ENCODE measurements around the gene SLC25A22. TPM values are rescaled to one million over a fixed set of nuclear protein-coding genes. Genes with fewer than 3 reads are reported as not detected.

Gene SLC25A22
- total RNA-seq, 1 experiment from 2014 or later, result 32.7 TPM

GRCh38 chr11:808427-809286 lies 10.6 kb upstream of the SLC25A22 start:
- peaks cover 28% of the 10 kb centered on the region for H3K4me1 ChIP-seq (ENCODE audit: insufficient read depth, low read length)
- peak overlapping the region; percentile 93 for H3K4me3 ChIP-seq (ENCODE audit: low read length)
- H3K9ac ChIP-seq (ENCODE audit: low read length), result peak overlapping the region; percentile 95
- H3F3A ChIP-seq (ENCODE audit: low read length, unreplicated experiment), result no peaks in the 10 kb centered on the region
- H3K4me2 ChIP-seq (ENCODE audit: low read length), result peak overlapping the region; percentile 99
- CTCF ChIA-PET, result interaction anchor here (1.1 kb wide), 1 partner anchor 26 kb away, joined by 3 read pairs; no protein-coding TSS in a partner anchor
- no peaks in the 10 kb centered on the region for H3K9me3 ChIP-seq (ENCODE audit: low read length)
- H3K36me3 ChIP-seq (ENCODE audit: low read depth, low read length), result peaks cover 31% of the 10 kb centered on the region
- H3K9me2 ChIP-seq (replicated peaks; ENCODE audit: low read length), result no peaks in the 10 kb centered on the region
- peaks cover 50% of the 10 kb centered on the region for H3K79me2 ChIP-seq (ENCODE audit: low read length)
- DNase-seq, result no peak
- H4K20me1 ChIP-seq (ENCODE audit: low read length), result peaks cover 32% of the 10 kb centered on the region
- BruUV-seq (replicated peaks), result TSS peak; percentile 83
- peak overlapping the region; percentile 93 for H3K27ac ChIP-seq (ENCODE audit: low read length)
- TF ChIP-seq CTCF (conservative IDR thresholded peaks at IDR 0.05; ENCODE audit: low read depth, low read length) (no peak), EZH2 (IDR thresholded peaks at IDR 0.05; ENCODE audit: low read length, unreplicated experiment) (no peak), EZH2phosphoT487 (IDR thresholded peaks at IDR 0.05; ENCODE audit: borderline replicate concordance, low read length) (no peak)
- H2AFZ ChIP-seq (ENCODE audit: low read length), result peak overlapping the region; percentile 88
- ATAC-seq, result no peak; the same call in 1 of the 2 replicates
- intact Hi-C loops (cut with micrococcal nuclease), result no loop called here
- POLR2A ChIA-PET (ENCODE audit: unreplicated experiment), result interaction anchor here (0.7 kb wide), 1 partner anchor 195 kb away, joined by 3 read pairs; no protein-coding TSS in a partner anchor
- no peaks in the 10 kb centered on the region for H3K27me3 ChIP-seq (ENCODE audit: low read length)

DNA sequence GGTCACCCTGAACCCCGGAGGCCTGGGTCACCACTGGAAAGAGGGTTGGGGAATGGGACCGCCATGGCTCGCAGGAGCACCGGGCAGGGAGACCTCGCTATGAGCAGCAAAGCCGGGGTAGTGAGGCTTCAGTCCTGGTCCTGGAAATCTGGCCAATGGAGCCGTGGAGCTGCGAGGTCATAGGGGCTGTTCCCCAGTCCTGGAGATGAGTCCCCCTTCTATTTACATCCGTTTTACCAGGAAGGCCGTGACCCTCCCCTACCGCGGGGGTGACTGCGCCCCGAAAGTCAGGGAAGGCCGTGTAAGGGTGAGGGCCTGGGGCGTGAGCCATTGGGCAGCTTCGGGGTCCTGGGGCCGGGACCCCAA lies 6.5 kb upstream of the SLC25A22 start:
- Histone ChIP-seq H3K36me3 (ENCODE audit: low read depth, low read length) (no peaks in the 10 kb centered on the region), H3K9me2 (replicated peaks; ENCODE audit: low read length) (no peaks in the 10 kb centered on the region), H3K4me1 (ENCODE audit: insufficient read depth, low read length) (peaks cover 15% of the 10 kb centered on the region), H2AFZ (ENCODE audit: low read length) (peak overlapping the region; percentile 67), H3K4me2 (ENCODE audit: low read length) (peak overlapping the region; percentile 98), H3K4me3 (ENCODE audit: low read length) (peak overlapping the region; percentile 70), H3F3A (ENCODE audit: low read length, unreplicated experiment) (no peaks in the 10 kb centered on the region), H3K27me3 (ENCODE audit: low read length) (no peaks in the 10 kb centered on the region), H4K20me1 (ENCODE audit: low read length) (no peaks in the 10 kb centered on the region), H3K79me2 (ENCODE audit: low read length) (peaks cover 18% of the 10 kb centered on the region), H3K27ac (ENCODE audit: low read length) (no peak overlapping the region), H3K9ac (ENCODE audit: low read length) (peak overlapping the region; percentile 69), H3K9me3 (ENCODE audit: low read length) (no peaks in the 10 kb centered on the region)
- ATAC-seq (no peak), DNase-seq (no peak)
- ChIA-PET CTCF (no interaction called here), POLR2A (ENCODE audit: unreplicated experiment) (no interaction called here)
- intact Hi-C loops (cut with micrococcal nuclease), result no loop called here
- TF ChIP-seq CTCF (conservative IDR thresholded peaks at IDR 0.05; ENCODE audit: low read depth, low read length), result no peak
- TF ChIP-seq EZH2phosphoT487 (IDR thresholded peaks at IDR 0.05; ENCODE audit: borderline replicate concordance, low read length), result no peak
- TF ChIP-seq EZH2 (IDR thresholded peaks at IDR 0.05; ENCODE audit: low read length, unreplicated experiment), result no peak
- BruUV-seq (replicated peaks), result no TSS peak

All from PC-3 (cell line).